Fibroblast of villous mesenchyme (primary cell): ENCODE data around the gene ADGRB2. TPM values are rescaled to one million over a fixed set of nuclear protein-coding genes. Genes with fewer than 3 reads are reported as not detected.
A peak's percentile ranks its signal among the peaks of the same experiment; 100 is the strongest.

Source experiments
- DNase-seq: peaks from one replicate; pipeline ENCODE4 v3.0.0-alpha.2; 2010; ENCODE audit warnings: low read depth
- H3K4me3 ChIP-seq: 2 replicates; pipeline ENCODE4 v1.5.1; 2011; ENCODE audit warnings: low read depth, mild to moderate bottlenecking, low read length
- CTCF ChIP-seq: IDR thresholded peaks from 2 replicates; pipeline ENCODE4 v1.5.1; 2012; ENCODE audit warnings: low read depth, mild to moderate bottlenecking, low read length; ENCODE audit not compliant: insufficient read depth
- total RNA-seq: library from RNA; depleted of rRNA; stranded (reverse); fragments of >200 nt; gene quantifications from 2 replicates; pipeline ENCODE4 v1.2.3, GENCODE V29; 2012

The ADGRB2 gene
- total RNA-seq, 1 donor, result 14.2 TPM

DNA sequence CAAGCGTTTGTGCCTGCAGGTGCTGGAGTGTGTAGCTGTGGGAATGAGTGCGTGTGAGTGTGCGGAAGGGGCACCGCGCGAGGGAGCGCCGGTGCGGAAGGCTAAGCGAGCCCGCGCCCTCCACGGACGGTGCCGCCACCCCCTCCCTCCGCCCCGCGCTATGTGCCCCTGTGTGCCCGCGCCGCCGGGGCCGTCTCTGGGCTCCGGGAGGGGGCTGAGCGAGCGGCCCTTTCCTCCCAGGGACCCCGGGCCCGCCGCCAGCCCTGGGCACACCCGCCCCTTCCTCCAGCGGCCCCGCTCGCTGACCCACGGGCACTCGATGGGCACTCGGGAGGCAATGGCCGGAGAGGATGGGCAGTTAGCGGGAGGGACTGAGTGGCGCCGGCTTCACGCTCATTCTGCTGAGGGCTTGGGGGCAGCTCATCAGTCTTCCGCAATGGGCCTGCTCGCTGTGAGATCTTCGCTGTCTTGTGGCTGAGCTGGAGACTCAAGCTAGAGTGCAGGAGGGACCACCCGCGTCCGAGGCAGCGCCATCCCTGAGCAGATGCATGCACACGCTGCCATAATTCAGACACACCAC, 8.6 kb upstream of the ADGRB2 start:
- no peak overlapping the region for H3K4me3 ChIP-seq
- no peak for TF ChIP-seq CTCF
- DNase-seq, result no peak

- peak overlapping the region; percentile 21 for H3K4me3 ChIP-seq
- no peak for DNase-seq
- no peak for TF ChIP-seq CTCF
Measured at GRCh38 chr1:31771891-31772668, 7.9 kb upstream of the ADGRB2 start.

DNA sequence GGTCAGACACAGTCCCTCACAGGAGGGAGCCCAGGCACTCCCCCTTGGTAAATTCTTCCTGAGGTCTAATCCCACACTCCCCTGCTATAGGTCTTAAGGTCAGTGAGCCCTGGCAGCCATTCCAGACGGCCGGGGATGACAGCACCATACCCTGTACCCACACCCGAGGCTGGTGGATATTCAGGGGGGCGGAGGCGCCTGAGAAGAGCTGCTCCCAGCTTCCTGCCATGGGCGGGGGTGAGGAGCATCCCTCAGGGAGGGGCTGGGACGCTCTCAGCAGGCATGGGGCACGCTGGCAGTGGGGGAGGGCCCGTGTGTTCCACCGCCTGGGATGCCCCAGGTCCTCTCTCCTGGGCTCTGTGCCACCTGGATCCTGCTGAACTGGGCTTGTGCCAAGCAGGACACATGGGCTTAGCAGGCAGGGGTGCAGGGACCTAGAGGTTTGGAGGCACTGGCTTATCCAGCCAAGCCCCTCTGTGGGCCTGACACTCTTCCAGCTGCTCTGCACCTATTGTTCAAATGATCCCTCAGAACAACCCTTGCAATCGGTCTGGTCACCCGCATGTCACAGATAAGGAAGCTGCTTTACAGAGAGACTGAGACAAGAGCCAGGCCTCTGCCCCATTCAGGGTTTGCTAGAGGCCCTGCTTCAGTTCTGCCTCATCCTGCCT, 5.7 kb upstream of the ADGRB2 start:
- no peak overlapping the region for H3K4me3 ChIP-seq
- TF ChIP-seq CTCF, result no peak
- DNase-seq, result no peak

DNA sequence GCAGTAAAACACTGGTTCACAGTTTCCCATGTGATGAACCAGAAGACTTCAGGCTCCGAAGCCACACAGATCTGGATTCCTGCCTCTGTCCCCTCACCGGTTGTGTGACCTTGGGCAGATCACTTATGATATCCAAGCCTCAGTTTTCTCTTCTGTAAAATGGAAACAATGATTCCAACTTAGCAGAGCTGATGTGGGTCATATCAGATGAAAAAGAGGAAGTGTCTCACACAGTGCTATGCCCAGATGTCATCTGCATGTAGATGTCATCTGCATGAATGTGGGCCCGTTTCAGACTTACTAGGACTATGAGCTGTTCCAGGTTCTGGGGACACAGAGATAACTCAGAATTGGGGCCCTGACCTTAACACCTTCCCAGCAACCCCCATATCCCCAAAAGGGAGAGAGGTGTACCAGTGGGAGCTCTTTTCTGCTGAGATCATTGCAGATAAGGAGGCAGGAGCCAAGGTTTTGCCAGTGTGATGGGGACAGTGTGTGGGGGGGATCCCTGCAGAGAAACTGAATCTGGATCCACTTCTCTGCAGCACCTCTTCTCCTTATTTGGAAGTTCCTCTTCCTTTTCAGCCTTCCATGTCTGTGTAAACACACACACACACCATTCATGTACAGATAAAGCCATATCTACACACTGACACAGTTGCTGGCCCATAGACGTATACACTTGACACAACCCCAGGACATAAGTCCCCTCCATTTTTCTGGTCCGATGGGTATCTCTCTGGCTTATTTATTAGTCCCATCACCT, 5.0 kb upstream of the ADGRB2 start:
- no peak for TF ChIP-seq CTCF

GRCh38 chr1:31768407-31768907, 4.3 kb upstream of the ADGRB2 start:
- DNase-seq, result no peak
- TF ChIP-seq CTCF, result no peak
- no peak overlapping the region for H3K4me3 ChIP-seq

More for the DNA sequence above, 5.0 kb upstream of the ADGRB2 start:
- no peak for DNase-seq
- H3K4me3 ChIP-seq, result no peak overlapping the region

- TF ChIP-seq CTCF, result no peak
- no peak for DNase-seq
- no peak overlapping the region for H3K4me3 ChIP-seq
Measured at GRCh38 chr1:31767225-31767624, 3.1 kb upstream of the ADGRB2 start.
